ENCODE data around the gene CEP290.

CEP290 gene

GRCh38 chr12:88062474-88062873, 79.4 kb downstream of the CEP290 start:
- Histone ChIP-seq H3K9me3 (ENCODE audit: control insufficient read depth in 2 of 2, low read length in 2 of 2) (no peaks in the 10 kb centered on the region), H3K4me3 (ENCODE audit: low read length in 2 of 2) (no peak overlapping the region), H3K9ac (ENCODE audit: low read depth in 1 of 2, low read length in 2 of 2) (no peak overlapping the region), H3K36me3 (ENCODE audit: control insufficient read depth in 2 of 2, insufficient read depth in 2 of 2, low read length in 2 of 2) (peaks cover 10 to 17% of the 10 kb centered on the region in 2 donors), H3K27me3 (ENCODE audit: control insufficient read depth in 2 of 2, insufficient read depth in 2 of 2, low read length in 2 of 2) (no peaks in the 10 kb centered on the region), H3K27ac (ENCODE audit: low read depth in 2 of 2, low read length in 2 of 2) (no peak overlapping the region), H3K4me1 (ENCODE audit: control insufficient read depth in 2 of 2, insufficient read depth in 2 of 2, low read length in 2 of 2) (no peaks in the 10 kb centered on the region)

GRCh38 chr12:88058719-88059077, 83.2 kb downstream of the CEP290 start:
- Histone ChIP-seq H3K27ac (ENCODE audit: low read depth in 2 of 2, low read length in 2 of 2) (no peak overlapping the region), H3K4me1 (ENCODE audit: control insufficient read depth in 2 of 2, insufficient read depth in 2 of 2, low read length in 2 of 2) (no peaks in the 10 kb centered on the region), H3K9me3 (ENCODE audit: control insufficient read depth in 2 of 2, low read length in 2 of 2) (no peaks in the 10 kb centered on the region), H3K27me3 (ENCODE audit: control insufficient read depth in 2 of 2, insufficient read depth in 2 of 2, low read length in 2 of 2) (no peaks in the 10 kb centered on the region), H3K36me3 (ENCODE audit: control insufficient read depth in 2 of 2, insufficient read depth in 2 of 2, low read length in 2 of 2) (peaks cover 11 to 22% of the 10 kb centered on the region in 2 donors), H3K4me3 (ENCODE audit: low read length in 2 of 2) (no peak overlapping the region), H3K9ac (ENCODE audit: low read depth in 1 of 2, low read length in 2 of 2) (no peak overlapping the region)

DNA sequence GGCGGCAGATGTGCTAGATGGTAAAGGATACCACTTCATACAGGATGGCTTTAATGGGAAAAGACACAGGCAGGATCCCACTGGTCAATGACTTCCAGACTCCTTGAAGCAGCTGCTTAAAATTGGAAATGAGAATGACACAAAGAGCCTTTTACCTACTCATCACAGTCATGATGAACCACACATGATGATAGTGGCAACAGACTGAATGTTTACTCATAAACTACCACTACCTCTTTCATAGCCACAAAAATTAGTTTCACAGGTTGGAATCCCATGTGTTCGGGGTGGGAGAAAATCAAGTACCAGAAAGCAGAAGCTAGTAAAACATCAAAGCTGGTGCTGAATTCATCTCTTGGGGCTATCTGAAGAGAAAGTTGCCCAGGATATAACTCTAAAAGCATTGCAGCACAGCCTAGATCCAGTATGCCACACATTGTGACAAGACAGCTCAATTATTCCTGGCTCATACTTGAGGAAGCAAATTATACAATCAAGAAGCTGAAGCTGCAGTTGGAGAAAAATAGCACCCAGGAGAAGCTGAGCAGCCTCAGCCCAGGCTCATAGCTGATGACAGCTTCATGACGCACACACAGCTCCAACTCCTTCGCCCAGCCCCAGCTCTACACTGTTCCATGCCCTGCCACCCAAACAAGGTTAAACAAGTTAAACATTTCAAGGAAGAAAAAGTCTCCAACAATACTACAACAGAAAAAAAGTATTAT, 83.7 kb downstream of the CEP290 start:
- no peak overlapping the region for H3K27ac ChIP-seq (ENCODE audit: low read depth in 2 of 2, low read length in 2 of 2)
- no peak overlapping the region for H3K9ac ChIP-seq (ENCODE audit: low read depth in 1 of 2, low read length in 2 of 2)
- H3K9me3 ChIP-seq (ENCODE audit: control insufficient read depth in 2 of 2, low read length in 2 of 2) = no peaks in the 10 kb centered on the region
- H3K36me3 ChIP-seq (ENCODE audit: control insufficient read depth in 2 of 2, insufficient read depth in 2 of 2, low read length in 2 of 2) = peaks cover 11 to 22% of the 10 kb centered on the region in 2 donors
- no peak overlapping the region for H3K4me3 ChIP-seq (ENCODE audit: low read length in 2 of 2)
- no peaks in the 10 kb centered on the region for H3K4me1 ChIP-seq (ENCODE audit: control insufficient read depth in 2 of 2, insufficient read depth in 2 of 2, low read length in 2 of 2)
- H3K27me3 ChIP-seq (ENCODE audit: control insufficient read depth in 2 of 2, insufficient read depth in 2 of 2, low read length in 2 of 2) = no peaks in the 10 kb centered on the region

GRCh38 chr12:88056571-88056970, 85.3 kb downstream of the CEP290 start:
- no peak overlapping the region for H3K27ac ChIP-seq (ENCODE audit: low read depth in 2 of 2, low read length in 2 of 2)
- H3K36me3 ChIP-seq (ENCODE audit: control insufficient read depth in 2 of 2, insufficient read depth in 2 of 2, low read length in 2 of 2) = peaks cover 20 to 22% of the 10 kb centered on the region in 2 donors
- no peaks in the 10 kb centered on the region for H3K4me1 ChIP-seq (ENCODE audit: control insufficient read depth in 2 of 2, insufficient read depth in 2 of 2, low read length in 2 of 2)
- H3K27me3 ChIP-seq (ENCODE audit: control insufficient read depth in 2 of 2, insufficient read depth in 2 of 2, low read length in 2 of 2) = no peaks in the 10 kb centered on the region
- no peak overlapping the region for H3K9ac ChIP-seq (ENCODE audit: low read depth in 1 of 2, low read length in 2 of 2)
- no peak overlapping the region for H3K4me3 ChIP-seq (ENCODE audit: low read length in 2 of 2)
- no peaks in the 10 kb centered on the region for H3K9me3 ChIP-seq (ENCODE audit: control insufficient read depth in 2 of 2, low read length in 2 of 2)

- no peak overlapping the region for H3K4me3 ChIP-seq (ENCODE audit: low read length in 2 of 2)
- H3K36me3 ChIP-seq (ENCODE audit: control insufficient read depth in 2 of 2, insufficient read depth in 2 of 2, low read length in 2 of 2) = peaks cover 28 to 29% of the 10 kb centered on the region in 2 donors
- no peaks in the 10 kb centered on the region for H3K27me3 ChIP-seq (ENCODE audit: control insufficient read depth in 2 of 2, insufficient read depth in 2 of 2, low read length in 2 of 2)
- no peak overlapping the region for H3K9ac ChIP-seq (ENCODE audit: low read depth in 1 of 2, low read length in 2 of 2)
- no peaks in the 10 kb centered on the region for H3K4me1 ChIP-seq (ENCODE audit: control insufficient read depth in 2 of 2, insufficient read depth in 2 of 2, low read length in 2 of 2)
- H3K27ac ChIP-seq (ENCODE audit: low read depth in 2 of 2, low read length in 2 of 2) = no peak overlapping the region
- no peaks in the 10 kb centered on the region for H3K9me3 ChIP-seq (ENCODE audit: control insufficient read depth in 2 of 2, low read length in 2 of 2)
These were observed 89.2 kb downstream of the CEP290 start for GRCh38 chr12:88052686-88053085.

DNA sequence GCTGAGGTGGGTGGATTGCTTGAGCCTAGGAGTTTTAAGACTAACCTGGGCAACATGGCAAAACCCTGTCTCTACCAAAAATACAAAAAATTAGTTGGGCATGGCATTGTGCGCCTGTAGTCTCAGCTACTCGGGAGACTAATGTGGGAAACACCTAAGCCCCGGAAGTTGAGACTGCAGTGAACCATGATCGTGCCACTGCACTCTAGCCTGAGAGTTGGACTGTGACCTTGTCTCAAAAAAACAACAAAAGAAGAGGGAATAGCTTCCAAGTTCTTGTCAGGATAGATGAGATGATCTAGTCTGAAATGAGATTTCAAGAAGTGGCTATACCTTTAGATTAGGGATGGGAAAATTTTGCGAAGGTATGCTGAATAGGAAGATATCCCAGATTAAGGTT, 97.9 kb downstream of the CEP290 start:
- no peaks in the 10 kb centered on the region for H3K9me3 ChIP-seq (ENCODE audit: control insufficient read depth in 2 of 2, low read length in 2 of 2)
- no peaks in the 10 kb centered on the region for H3K27me3 ChIP-seq (ENCODE audit: control insufficient read depth in 2 of 2, insufficient read depth in 2 of 2, low read length in 2 of 2)
- no peak overlapping the region for H3K4me3 ChIP-seq (ENCODE audit: low read length in 2 of 2)
- no peaks in the 10 kb centered on the region for H3K4me1 ChIP-seq (ENCODE audit: control insufficient read depth in 2 of 2, insufficient read depth in 2 of 2, low read length in 2 of 2)
- H3K27ac ChIP-seq (ENCODE audit: low read depth in 2 of 2, low read length in 2 of 2) = no peak overlapping the region
- no peak overlapping the region for H3K9ac ChIP-seq (ENCODE audit: low read depth in 1 of 2, low read length in 2 of 2)
- H3K36me3 ChIP-seq (ENCODE audit: control insufficient read depth in 2 of 2, insufficient read depth in 2 of 2, low read length in 2 of 2) = peaks cover 26 to 40% of the 10 kb centered on the region in 2 donors

DNA sequence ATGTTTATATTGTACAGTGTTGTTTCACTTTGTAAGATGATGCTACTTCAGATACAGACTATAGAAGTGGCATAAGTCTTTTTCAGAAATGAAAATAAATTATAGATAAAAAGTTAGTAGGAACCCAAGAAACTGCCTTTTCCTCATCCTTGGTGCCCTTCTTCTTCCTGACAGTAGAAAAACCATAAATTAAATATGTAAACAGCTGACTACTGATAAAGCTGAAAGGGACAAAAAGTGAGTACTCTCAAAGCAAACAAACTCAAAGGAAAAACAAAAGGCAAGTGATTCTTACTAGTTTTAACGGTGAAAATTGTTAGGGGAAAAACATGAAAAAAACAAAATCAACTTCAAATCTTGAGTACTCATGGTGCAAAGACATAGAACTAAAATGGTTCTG, 104.1 kb downstream of the CEP290 start:
- no peaks in the 10 kb centered on the region for H3K36me3 ChIP-seq (ENCODE audit: control insufficient read depth in 2 of 2, insufficient read depth in 2 of 2, low read length in 2 of 2)
- no peak overlapping the region for H3K4me3 ChIP-seq (ENCODE audit: low read length in 2 of 2)
- peaks cover 5% of the 10 kb centered on the region in 2 donors for H3K4me1 ChIP-seq (ENCODE audit: control insufficient read depth in 2 of 2, insufficient read depth in 2 of 2, low read length in 2 of 2)
- H3K9ac ChIP-seq (ENCODE audit: low read depth in 1 of 2, low read length in 2 of 2) = no peak overlapping the region
- no peaks in the 10 kb centered on the region for H3K9me3 ChIP-seq (ENCODE audit: control insufficient read depth in 2 of 2, low read length in 2 of 2)
- H3K27ac ChIP-seq (ENCODE audit: low read depth in 2 of 2, low read length in 2 of 2) = no peak overlapping the region
- no peaks in the 10 kb centered on the region for H3K27me3 ChIP-seq (ENCODE audit: control insufficient read depth in 2 of 2, insufficient read depth in 2 of 2, low read length in 2 of 2)

DNA sequence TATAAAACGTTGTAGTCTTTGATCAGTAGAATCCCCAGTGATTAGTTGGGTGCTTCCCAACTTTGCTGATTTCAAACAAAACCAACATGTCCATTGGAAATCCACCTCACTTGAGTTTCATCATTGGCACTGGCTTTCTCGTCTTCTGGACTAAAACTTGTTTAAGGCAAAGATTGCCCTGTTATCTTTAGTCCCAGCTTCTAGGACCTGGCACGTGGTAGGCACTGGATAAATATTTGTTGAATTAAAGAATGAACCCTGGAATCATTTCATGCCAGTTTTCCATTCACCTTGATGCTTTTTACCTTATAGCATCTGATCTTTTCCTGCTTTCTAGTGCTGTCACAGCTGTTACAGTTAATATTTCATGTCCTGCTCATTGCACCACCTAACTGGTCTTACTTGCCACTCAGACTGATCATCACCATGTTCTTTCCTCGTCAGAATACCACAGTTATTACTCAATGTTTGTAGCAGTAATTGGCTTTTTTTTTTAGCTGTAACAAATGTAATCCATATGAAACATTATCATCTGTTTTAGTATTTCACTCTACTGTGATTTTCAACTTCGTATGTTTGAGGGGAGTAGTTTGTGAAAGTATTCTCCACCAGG, 105.4 kb downstream of the CEP290 start:
- Histone ChIP-seq H3K9me3 (ENCODE audit: control insufficient read depth in 2 of 2, low read length in 2 of 2) (no peaks in the 10 kb centered on the region), H3K4me1 (ENCODE audit: control insufficient read depth in 2 of 2, insufficient read depth in 2 of 2, low read length in 2 of 2) (peaks cover 5% of the 10 kb centered on the region in 2 donors), H3K27me3 (ENCODE audit: control insufficient read depth in 2 of 2, insufficient read depth in 2 of 2, low read length in 2 of 2) (no peaks in the 10 kb centered on the region), H3K36me3 (ENCODE audit: control insufficient read depth in 2 of 2, insufficient read depth in 2 of 2, low read length in 2 of 2) (no peaks in the 10 kb centered on the region), H3K9ac (ENCODE audit: low read depth in 1 of 2, low read length in 2 of 2) (no peak overlapping the region), H3K27ac (ENCODE audit: low read depth in 2 of 2, low read length in 2 of 2) (no peak overlapping the region), H3K4me3 (ENCODE audit: low read length in 2 of 2) (peak overlapping the region; percentile 75 to 91)

GRCh38 chr12:88035907-88036289, 106.0 kb downstream of the CEP290 start:
- H3K4me3 ChIP-seq (ENCODE audit: low read length in 2 of 2) = peak overlapping the region; percentile 75 to 91
- H3K36me3 ChIP-seq (ENCODE audit: control insufficient read depth in 2 of 2, insufficient read depth in 2 of 2, low read length in 2 of 2) = no peaks in the 10 kb centered on the region
- no peaks in the 10 kb centered on the region for H3K9me3 ChIP-seq (ENCODE audit: control insufficient read depth in 2 of 2, low read length in 2 of 2)
- peaks cover 5% of the 10 kb centered on the region in 2 donors for H3K4me1 ChIP-seq (ENCODE audit: control insufficient read depth in 2 of 2, insufficient read depth in 2 of 2, low read length in 2 of 2)
- H3K27ac ChIP-seq (ENCODE audit: low read depth in 2 of 2, low read length in 2 of 2) = peak overlapping the region; percentile 75 to 77
- H3K27me3 ChIP-seq (ENCODE audit: control insufficient read depth in 2 of 2, insufficient read depth in 2 of 2, low read length in 2 of 2) = no peaks in the 10 kb centered on the region
- peak overlapping the region; percentile 52 to 70 for H3K9ac ChIP-seq (ENCODE audit: low read depth in 1 of 2, low read length in 2 of 2)

- H3K36me3 ChIP-seq (ENCODE audit: control insufficient read depth in 2 of 2, insufficient read depth in 2 of 2, low read length in 2 of 2) = no peaks in the 10 kb centered on the region
- H3K4me1 ChIP-seq (ENCODE audit: control insufficient read depth in 2 of 2, insufficient read depth in 2 of 2, low read length in 2 of 2) = peaks cover 5% of the 10 kb centered on the region in 2 donors
- H3K4me3 ChIP-seq (ENCODE audit: low read length in 2 of 2) = peak overlapping the region; percentile 75 to 91
These were observed 106.5 kb downstream of the CEP290 start for GRCh38 chr12:88035271-88035906.

More at GRCh38 chr12:88035271-88035906, 106.5 kb downstream of the CEP290 start:
- H3K27me3 ChIP-seq (ENCODE audit: control insufficient read depth in 2 of 2, insufficient read depth in 2 of 2, low read length in 2 of 2) = no peaks in the 10 kb centered on the region
- H3K27ac ChIP-seq (ENCODE audit: low read depth in 2 of 2, low read length in 2 of 2) = peak overlapping the region; percentile 75 to 77
- H3K9ac ChIP-seq (ENCODE audit: low read depth in 1 of 2, low read length in 2 of 2) = peak overlapping the region; percentile 52 to 70
- H3K9me3 ChIP-seq (ENCODE audit: control insufficient read depth in 2 of 2, low read length in 2 of 2) = no peaks in the 10 kb centered on the region

Data from mucosa of rectum (tissue), 2 donors.